Activated CD8-positive, alpha-beta memory T cell treated with anti-CD3 and anti-CD28 coated beads for 4 hours (primary cell): ENCODE measurements around the gene MACROH2A2.
"Not testable (repeated sequence)": the region's sequence is repeated elsewhere in the genome, so short reads cannot be mapped to it uniquely, and the experiment has no call there.

Experiments
- DNase-seq, 2 donors: peaks; one replicate each; pipeline ENCODE4 v3.0.0-alpha.2; 2020; ENCODE audit warnings: low read depth in 2 of 2

MACROH2A2 gene

DNA sequence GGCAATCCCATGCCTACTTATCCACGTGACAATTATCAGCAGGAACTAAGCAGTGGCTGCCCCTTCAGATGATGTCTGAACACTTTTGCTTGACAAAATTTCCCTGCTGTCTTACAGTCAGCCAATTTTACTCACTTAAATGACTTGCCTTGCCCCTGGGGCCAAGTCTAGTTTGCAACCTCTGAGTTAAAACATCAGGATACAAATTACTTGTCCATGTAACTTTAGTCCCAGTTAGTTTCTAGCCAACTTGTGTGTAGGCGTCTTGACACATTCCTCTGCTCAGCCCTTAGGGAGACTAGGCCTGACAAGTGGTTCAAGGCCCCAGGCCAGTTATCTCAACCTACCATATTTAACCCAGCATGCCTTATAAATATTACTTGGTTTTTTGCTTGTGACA lies 105.5 kb downstream of the MACROH2A2 start:
- DNase-seq: no peak

GRCh38 chr10:70159366-70159765 lies 106.7 kb downstream of the MACROH2A2 start:
- DNase-seq: not testable (repeated sequence)

GRCh38 chr10:70160798-70161197 lies 108.2 kb downstream of the MACROH2A2 start:
- DNase-seq: no peak
